PC-3 (cell line): Measurements from ENCODE around the gene LAYN. TPM values are rescaled to one million over a fixed set of nuclear protein-coding genes. Genes with fewer than 3 reads are reported as not detected.

Experiments
- ATAC-seq: fragments of 200-7000 bp; cut with Tn5 transposase; 2 replicates; pipeline ENCODE4 v1.9.1; 2020; ENCODE audit warnings: mild to moderate bottlenecking, moderate library complexity
- BruUV-seq: library from RNA; stranded (reverse); fragments of 400-500 nt; replicated peaks from 2 replicates; lab custom pipeline; 2021; lab: Mats Ljungman, UMichigan
- CTCF ChIA-PET: fragments of 300-600 bp; sonication (Branson Sonifier 250); formaldehyde crosslinking; loops from one replicate; lab custom pipeline; 2022; ENCODE audit warnings: antibody characterized with exemption; lab: Charles Lee
- POLR2A ChIA-PET: fragments of 300-600 bp; sonication (Branson Sonifier 250); formaldehyde crosslinking; loops from one replicate; lab custom pipeline; 2022; ENCODE audit warnings: antibody characterized with exemption; ENCODE audit not compliant: unreplicated experiment; lab: Charles Lee
- DNase-seq: peaks from one replicate; pipeline ENCODE4 v3.0.0-alpha.2; 2015
- H2AFZ ChIP-seq: fragments of 300-600 bp; sonication (generic); 2 replicates; pipeline ENCODE4 v1.6.0; 2016; ENCODE audit warnings: antibody characterized with exemption, low read length
- H3F3A ChIP-seq: fragments of 300-600 bp; sonication (generic); one replicate; pipeline ENCODE4 v1.6.0; 2017; ENCODE audit warnings: antibody characterized with exemption, low read length, control low read depth, mild to moderate bottlenecking; ENCODE audit not compliant: unreplicated experiment
- H3K27ac ChIP-seq: fragments of 300-600 bp; sonication (generic); 2 replicates; pipeline ENCODE4 v1.5.1; 2016; ENCODE audit warnings: mild to moderate bottlenecking, low read length
- H3K27me3 ChIP-seq: fragments of 300-600 bp; sonication (generic); 2 replicates; pipeline ENCODE4 v1.6.1; 2016; ENCODE audit warnings: low read length, mixed read lengths
- H3K36me3 ChIP-seq: fragments of 300-600 bp; sonication (generic); 2 replicates; pipeline ENCODE4 v1.6.1; 2016; ENCODE audit warnings: low read depth, mixed run types, low read length, mixed read lengths
- H3K4me1 ChIP-seq: fragments of 300-600 bp; sonication (generic); 2 replicates; pipeline ENCODE4 v1.5.1; 2016; ENCODE audit warnings: low read length; ENCODE audit not compliant: insufficient read depth
- H3K4me2 ChIP-seq: fragments of 300-600 bp; sonication (generic); 2 replicates; pipeline ENCODE4 v1.6.0; 2016; ENCODE audit warnings: low read length
- H3K4me3 ChIP-seq: fragments of 300-600 bp; sonication (generic); 2 replicates; pipeline ENCODE4 v1.5.1; 2016; ENCODE audit warnings: mild to moderate bottlenecking, low read length, mixed read lengths
- H3K79me2 ChIP-seq: fragments of 300-600 bp; sonication (generic); 2 replicates; pipeline ENCODE4 v1.6.1; 2017; ENCODE audit warnings: low read length, mixed read lengths
- H3K9ac ChIP-seq: fragments of 300-600 bp; sonication (generic); 2 replicates; pipeline ENCODE4 v1.6.0; 2016; ENCODE audit warnings: mild to moderate bottlenecking, low read length
- H3K9me2 ChIP-seq: fragments of 300-600 bp; sonication (generic); replicated peaks from 2 replicates; pipeline ENCODE4 v1.6.1; 2016; ENCODE audit warnings: mixed run types, low read length, mixed read lengths
- H3K9me3 ChIP-seq: fragments of 300-600 bp; sonication (generic); 2 replicates; pipeline ENCODE4 v1.6.1; 2016; ENCODE audit warnings: low read length, mixed read lengths
- H4K20me1 ChIP-seq: fragments of 300-600 bp; sonication (generic); 2 replicates; pipeline ENCODE4 v1.6.1; 2016; ENCODE audit warnings: low read length, mixed read lengths
- CTCF ChIP-seq: fragments of 300-600 bp; sonication (generic); conservative IDR thresholded peaks from 2 replicates; pipeline ENCODE4 v1.5.1; 2017; ENCODE audit warnings: antibody characterized with exemption, low read depth, mild to moderate bottlenecking, low read length
- EZH2 ChIP-seq: fragments of 300-600 bp; sonication (generic); IDR thresholded peaks from one replicate; pipeline ENCODE4 v1.6.1; 2017; ENCODE audit warnings: antibody characterized with exemption, mild to moderate bottlenecking, low read length; ENCODE audit not compliant: unreplicated experiment
- EZH2phosphoT487 ChIP-seq: fragments of 300-600 bp; sonication (generic); IDR thresholded peaks from 2 replicates; pipeline ENCODE4 v1.6.1; 2018; ENCODE audit warnings: mild to moderate bottlenecking, antibody characterized with exemption, low read length, borderline replicate concordance
- intact Hi-C: fragments of 100-400 bp; cut with micrococcal nuclease; formaldehyde crosslinking; loops from 2 replicates; pipeline ENCODE4 v1.9.0; 2023
- total RNA-seq: library from RNA; depleted of rRNA; stranded (reverse); fragments of >200 nt; gene quantifications from 2 replicates; pipeline ENCODE4 v1.2.3, GENCODE V29; 2014

The LAYN gene
- total RNA-seq, 1 experiment from 2014 or later: 0.47 TPM

GRCh38 chr11:111560800-111561199, 20.3 kb downstream of the LAYN start:
- Histone ChIP-seq H3K4me3 (no peak overlapping the region), H3K9me3 (no peaks in the 10 kb centered on the region), H3K79me2 (no peaks in the 10 kb centered on the region), H4K20me1 (no peaks in the 10 kb centered on the region), H3K9ac (peak overlapping the region; percentile 18; the same call in 1 of the 2 replicates), H3F3A (peaks cover 34% of the 10 kb centered on the region), H3K36me3 (peaks cover 5% of the 10 kb centered on the region; the same call in 1 of the 2 replicates), H3K4me2 (peak overlapping the region; percentile 78), H3K27ac (peak overlapping the region; percentile 96), H3K27me3 (no peaks in the 10 kb centered on the region), H3K9me2 (no peaks in the 10 kb centered on the region), H2AFZ (no peak overlapping the region), H3K4me1 (peaks cover 70% of the 10 kb centered on the region)
- no peak for DNase-seq
- no peak for ATAC-seq
- ChIA-PET POLR2A (no interaction called here), CTCF (interaction anchor here (0.5 kb wide), 1 partner anchor 288 kb away, joined by 3 read pairs; no protein-coding TSS in a partner anchor)
- TF ChIP-seq EZH2phosphoT487: no peak
- no peak for TF ChIP-seq CTCF
- TF ChIP-seq EZH2: no peak
- BruUV-seq: no TSS peak
- intact Hi-C loops: no loop called here

- Histone ChIP-seq H3K36me3 (peaks cover 2% of the 10 kb centered on the region; the same call in 1 of the 2 replicates), H3K9me2 (no peaks in the 10 kb centered on the region), H2AFZ (peak overlapping the region; percentile 12), H3K27me3 (no peaks in the 10 kb centered on the region), H3F3A (peaks cover 34% of the 10 kb centered on the region), H3K4me1 (peaks cover 66% of the 10 kb centered on the region), H3K4me2 (peak overlapping the region; percentile 78), H3K9me3 (no peaks in the 10 kb centered on the region), H3K27ac (peak overlapping the region; percentile 96), H3K79me2 (no peaks in the 10 kb centered on the region), H4K20me1 (no peaks in the 10 kb centered on the region), H3K9ac (peak overlapping the region; percentile 73), H3K4me3 (peak overlapping the region; percentile 34; the same call in 1 of the 2 replicates)
- POLR2A ChIA-PET: interaction anchor here (0.5 to 0.6 kb wide), 3 partner anchors 23 to 204 kb away, joined by 3 to 7 read pairs (median 3); no protein-coding TSS in a partner anchor
- CTCF ChIA-PET: interaction anchor here (0.5 to 1.0 kb wide), 3 partner anchors 164 to 291 kb away, joined by 3 read pairs; no protein-coding TSS in a partner anchor
- intact Hi-C loops: no loop called here
- peak; percentile 23 for ATAC-seq
- no TSS peak for BruUV-seq
- peak; percentile 70 for DNase-seq
- no peak for TF ChIP-seq EZH2phosphoT487
- TF ChIP-seq EZH2: no peak
- no peak for TF ChIP-seq CTCF
These were observed 20.8 kb downstream of the LAYN start for GRCh38 chr11:111561306-111561705.
